ENCODE results near the gene TMEM245. TPM values are rescaled to one million over a fixed set of nuclear protein-coding genes. Genes with fewer than 3 reads are reported as not detected.
A peak's percentile ranks its signal among the peaks of the same experiment; 100 is the strongest.

TMEM245 gene
- total and polyA plus RNA-seq, 2 of the 13 experiments (the other 11 are each of a cell fraction or from before 2014, with no cell fraction given): 53.5 to 55.4 TPM

- TF ChIP-seq, protein P1, sequence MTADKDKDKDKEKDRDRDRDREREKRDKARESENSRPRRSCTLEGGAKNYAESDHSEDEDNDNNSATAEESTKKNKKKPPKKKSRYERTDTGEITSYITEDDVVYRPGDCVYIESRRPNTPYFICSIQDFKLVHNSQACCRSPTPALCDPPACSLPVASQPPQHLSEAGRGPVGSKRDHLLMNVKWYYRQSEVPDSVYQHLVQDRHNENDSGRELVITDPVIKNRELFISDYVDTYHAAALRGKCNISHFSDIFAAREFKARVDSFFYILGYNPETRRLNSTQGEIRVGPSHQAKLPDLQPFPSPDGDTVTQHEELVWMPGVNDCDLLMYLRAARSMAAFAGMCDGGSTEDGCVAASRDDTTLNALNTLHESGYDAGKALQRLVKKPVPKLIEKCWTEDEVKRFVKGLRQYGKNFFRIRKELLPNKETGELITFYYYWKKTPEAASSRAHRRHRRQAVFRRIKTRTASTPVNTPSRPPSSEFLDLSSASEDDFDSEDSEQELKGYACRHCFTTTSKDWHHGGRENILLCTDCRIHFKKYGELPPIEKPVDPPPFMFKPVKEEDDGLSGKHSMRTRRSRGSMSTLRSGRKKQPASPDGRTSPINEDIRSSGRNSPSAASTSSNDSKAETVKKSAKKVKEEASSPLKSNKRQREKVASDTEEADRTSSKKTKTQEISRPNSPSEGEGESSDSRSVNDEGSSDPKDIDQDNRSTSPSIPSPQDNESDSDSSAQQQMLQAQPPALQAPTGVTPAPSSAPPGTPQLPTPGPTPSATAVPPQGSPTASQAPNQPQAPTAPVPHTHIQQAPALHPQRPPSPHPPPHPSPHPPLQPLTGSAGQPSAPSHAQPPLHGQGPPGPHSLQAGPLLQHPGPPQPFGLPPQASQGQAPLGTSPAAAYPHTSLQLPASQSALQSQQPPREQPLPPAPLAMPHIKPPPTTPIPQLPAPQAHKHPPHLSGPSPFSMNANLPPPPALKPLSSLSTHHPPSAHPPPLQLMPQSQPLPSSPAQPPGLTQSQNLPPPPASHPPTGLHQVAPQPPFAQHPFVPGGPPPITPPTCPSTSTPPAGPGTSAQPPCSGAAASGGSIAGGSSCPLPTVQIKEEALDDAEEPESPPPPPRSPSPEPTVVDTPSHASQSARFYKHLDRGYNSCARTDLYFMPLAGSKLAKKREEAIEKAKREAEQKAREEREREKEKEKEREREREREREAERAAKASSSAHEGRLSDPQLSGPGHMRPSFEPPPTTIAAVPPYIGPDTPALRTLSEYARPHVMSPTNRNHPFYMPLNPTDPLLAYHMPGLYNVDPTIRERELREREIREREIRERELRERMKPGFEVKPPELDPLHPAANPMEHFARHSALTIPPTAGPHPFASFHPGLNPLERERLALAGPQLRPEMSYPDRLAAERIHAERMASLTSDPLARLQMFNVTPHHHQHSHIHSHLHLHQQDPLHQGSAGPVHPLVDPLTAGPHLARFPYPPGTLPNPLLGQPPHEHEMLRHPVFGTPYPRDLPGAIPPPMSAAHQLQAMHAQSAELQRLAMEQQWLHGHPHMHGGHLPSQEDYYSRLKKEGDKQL (CRISPR knock-in tag; IDR thresholded peaks at IDR 0.05; ENCODE audit: low read depth): no peak
- TF ChIP-seq ZBTB38 (CRISPR knock-in tag; IDR thresholded peaks at IDR 0.05): no peak
- TF ChIP-seq ZNF784 (CRISPR knock-in tag; IDR thresholded peaks at IDR 0.05; ENCODE audit: borderline replicate concordance): peak; percentile 1; the same call in 1 of the 2 replicates
- no peak for TF ChIP-seq ZNF562 (CRISPR knock-in tag; IDR thresholded peaks at IDR 0.05; ENCODE audit: borderline replicate concordance)
- TF ChIP-seq IKZF5 (CRISPR knock-in tag; IDR thresholded peaks at IDR 0.05): no peak
- TF ChIP-seq SRY (CRISPR knock-in tag; IDR thresholded peaks at IDR 0.05): no peak
- TF ChIP-seq MXI1 (IDR thresholded peaks at IDR 0.05; ENCODE audit: borderline replicate concordance, low read depth, low read length): no peak
- peak; percentile 31; the same call in 1 of the 2 replicates for TF ChIP-seq ESRRA (CRISPR knock-in tag; IDR thresholded peaks at IDR 0.05; ENCODE audit: low read depth)
- TF ChIP-seq ZFP41 (CRISPR knock-in tag; IDR thresholded peaks at IDR 0.05; ENCODE audit: borderline replicate concordance): no peak
- no peak for TF ChIP-seq ZNF567 (CRISPR knock-in tag; IDR thresholded peaks at IDR 0.05; ENCODE audit: borderline replicate concordance)
- no peak for TF ChIP-seq ZNF652 (CRISPR knock-in tag; IDR thresholded peaks at IDR 0.05; ENCODE audit: borderline replicate concordance, low read depth)
- TF ChIP-seq ZNF337 (CRISPR knock-in tag; IDR thresholded peaks at IDR 0.05; ENCODE audit: borderline replicate concordance, low read depth): no peak
- no peak for TF ChIP-seq NKX3-1 (CRISPR knock-in tag; IDR thresholded peaks at IDR 0.05)
- no peak for TF ChIP-seq IRF1 (CRISPR knock-in tag; IDR thresholded peaks at IDR 0.05; ENCODE audit: low read depth)
- no peak for TF ChIP-seq TSC22D2 (CRISPR knock-in tag; IDR thresholded peaks at IDR 0.05; ENCODE audit: borderline replicate concordance)
- TF ChIP-seq ZIK1 (CRISPR knock-in tag; IDR thresholded peaks at IDR 0.05; ENCODE audit: borderline replicate concordance, low read depth): no peak
- TF ChIP-seq JUNB (CRISPR knock-in tag; IDR thresholded peaks at IDR 0.05; ENCODE audit: borderline replicate concordance): no peak
- no peak for TF ChIP-seq KLF11 (CRISPR knock-in tag; IDR thresholded peaks at IDR 0.05)
- TF ChIP-seq ZBTB21 (CRISPR knock-in tag; IDR thresholded peaks at IDR 0.05): no peak
- no peak for TF ChIP-seq GTF2F1 (IDR thresholded peaks at IDR 0.05; ENCODE audit: low read length)
- TF ChIP-seq MATR3 (CRISPR knock-in tag; IDR thresholded peaks at IDR 0.05): no peak
- peak; percentile 40; the same call in 1 of the 2 replicates for TF ChIP-seq BORCS8-MEF2B (CRISPR knock-in tag; IDR thresholded peaks at IDR 0.05)
- TF ChIP-seq ZNF569 (CRISPR knock-in tag; IDR thresholded peaks at IDR 0.05; ENCODE audit: borderline replicate concordance): no peak
Measured at GRCh38 chr9:109118808-109119438, 824 bp downstream of the TMEM245 start (continued).

Data from HepG2 (cell line).